ENCODE measurements around the gene RXRA.

Gene RXRA

GRCh38 chr9:134355561-134356279, 29.5 kb downstream of the RXRA start:
- DNase-seq: no peak

- DNase-seq: no peak
Observed at GRCh38 chr9:134356496-134357470, 30.5 kb downstream of the RXRA start.

GRCh38 chr9:134357631-134358025, 31.4 kb downstream of the RXRA start:
- DNase-seq: no peak

GRCh38 chr9:134358026-134358661, 31.9 kb downstream of the RXRA start:
- DNase-seq: no peak

GRCh38 chr9:134358662-134359319, 32.5 kb downstream of the RXRA start:
- DNase-seq: no peak

- DNase-seq: no peak
Observed at GRCh38 chr9:134359493-134360179, 33.4 kb downstream of the RXRA start.

GRCh38 chr9:134360180-134360759, 34.0 kb downstream of the RXRA start:
- DNase-seq: no peak

- DNase-seq: no peak
Observed at GRCh38 chr9:134360897-134361296, 34.6 kb downstream of the RXRA start.

GRCh38 chr9:134361426-134361825, 35.2 kb downstream of the RXRA start:
- DNase-seq: no peak

- DNase-seq: no peak
Observed at GRCh38 chr9:134361843-134362414, 35.7 kb downstream of the RXRA start.

GRCh38 chr9:134363450-134363849, 37.2 kb downstream of the RXRA start:
- no peak for DNase-seq

GRCh38 chr9:134364391-134365114, 38.3 kb downstream of the RXRA start:
- DNase-seq: peak in 1 of 2 donors; percentile 20

GRCh38 chr9:134365115-134365596, 38.9 kb downstream of the RXRA start:
- DNase-seq: no peak

GRCh38 chr9:134365791-134366222, 39.6 kb downstream of the RXRA start:
- no peak for DNase-seq

GRCh38 chr9:134366223-134367031, 40.2 kb downstream of the RXRA start:
- peak in 1 of 2 donors; percentile 66 for DNase-seq

GRCh38 chr9:134367061-134367460, 40.8 kb downstream of the RXRA start:
- no peak for DNase-seq

GRCh38 chr9:134367791-134368490, 41.7 kb downstream of the RXRA start:
- no peak for DNase-seq

GRCh38 chr9:134368571-134368970, 42.3 kb downstream of the RXRA start:
- no peak for DNase-seq

All from CD4-positive, alpha-beta T cell treated with Interleukin-4 for 1 hour (primary cell).